ENCODE results near the gene SON.

DNA sequence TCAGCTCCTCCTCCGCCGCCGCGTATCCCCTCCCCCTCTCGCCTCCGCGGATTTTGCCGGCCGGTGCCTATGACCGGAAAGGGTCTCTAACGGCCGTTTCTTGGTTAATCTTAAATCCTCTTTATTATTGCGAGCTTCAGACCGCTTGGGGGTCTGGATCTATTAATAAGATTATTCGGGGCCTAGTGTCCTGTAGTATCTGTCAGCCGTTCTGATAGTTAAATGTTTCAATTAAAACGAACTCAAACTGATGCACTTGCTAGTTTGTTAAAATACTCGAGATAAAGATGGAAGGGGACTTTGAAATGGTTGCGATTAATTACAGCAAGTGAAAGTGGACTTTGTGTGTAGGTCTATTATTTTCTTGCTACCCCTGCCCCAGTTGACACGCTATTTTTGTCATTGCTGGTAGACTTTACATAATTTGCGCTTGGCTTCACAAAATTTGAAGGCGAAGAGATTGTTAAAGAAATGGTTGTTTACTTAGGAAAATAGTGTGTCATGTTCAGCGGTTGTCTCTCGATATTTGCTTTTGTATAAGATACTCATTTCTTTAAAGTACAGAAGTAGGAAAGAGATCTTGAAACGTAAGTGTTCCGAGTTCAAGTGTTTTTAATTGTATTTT, 779 bp downstream of the SON start:
- TF ChIP-seq POLR2AphosphoS5 (IDR thresholded peaks at IDR 0.05; ENCODE audit: low read depth, low read length): no peak
- TF ChIP-seq, protein P1, sequence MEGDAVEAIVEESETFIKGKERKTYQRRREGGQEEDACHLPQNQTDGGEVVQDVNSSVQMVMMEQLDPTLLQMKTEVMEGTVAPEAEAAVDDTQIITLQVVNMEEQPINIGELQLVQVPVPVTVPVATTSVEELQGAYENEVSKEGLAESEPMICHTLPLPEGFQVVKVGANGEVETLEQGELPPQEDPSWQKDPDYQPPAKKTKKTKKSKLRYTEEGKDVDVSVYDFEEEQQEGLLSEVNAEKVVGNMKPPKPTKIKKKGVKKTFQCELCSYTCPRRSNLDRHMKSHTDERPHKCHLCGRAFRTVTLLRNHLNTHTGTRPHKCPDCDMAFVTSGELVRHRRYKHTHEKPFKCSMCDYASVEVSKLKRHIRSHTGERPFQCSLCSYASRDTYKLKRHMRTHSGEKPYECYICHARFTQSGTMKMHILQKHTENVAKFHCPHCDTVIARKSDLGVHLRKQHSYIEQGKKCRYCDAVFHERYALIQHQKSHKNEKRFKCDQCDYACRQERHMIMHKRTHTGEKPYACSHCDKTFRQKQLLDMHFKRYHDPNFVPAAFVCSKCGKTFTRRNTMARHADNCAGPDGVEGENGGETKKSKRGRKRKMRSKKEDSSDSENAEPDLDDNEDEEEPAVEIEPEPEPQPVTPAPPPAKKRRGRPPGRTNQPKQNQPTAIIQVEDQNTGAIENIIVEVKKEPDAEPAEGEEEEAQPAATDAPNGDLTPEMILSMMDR (IDR thresholded peaks at IDR 0.05): no peak
- TF ChIP-seq, protein P2, sequence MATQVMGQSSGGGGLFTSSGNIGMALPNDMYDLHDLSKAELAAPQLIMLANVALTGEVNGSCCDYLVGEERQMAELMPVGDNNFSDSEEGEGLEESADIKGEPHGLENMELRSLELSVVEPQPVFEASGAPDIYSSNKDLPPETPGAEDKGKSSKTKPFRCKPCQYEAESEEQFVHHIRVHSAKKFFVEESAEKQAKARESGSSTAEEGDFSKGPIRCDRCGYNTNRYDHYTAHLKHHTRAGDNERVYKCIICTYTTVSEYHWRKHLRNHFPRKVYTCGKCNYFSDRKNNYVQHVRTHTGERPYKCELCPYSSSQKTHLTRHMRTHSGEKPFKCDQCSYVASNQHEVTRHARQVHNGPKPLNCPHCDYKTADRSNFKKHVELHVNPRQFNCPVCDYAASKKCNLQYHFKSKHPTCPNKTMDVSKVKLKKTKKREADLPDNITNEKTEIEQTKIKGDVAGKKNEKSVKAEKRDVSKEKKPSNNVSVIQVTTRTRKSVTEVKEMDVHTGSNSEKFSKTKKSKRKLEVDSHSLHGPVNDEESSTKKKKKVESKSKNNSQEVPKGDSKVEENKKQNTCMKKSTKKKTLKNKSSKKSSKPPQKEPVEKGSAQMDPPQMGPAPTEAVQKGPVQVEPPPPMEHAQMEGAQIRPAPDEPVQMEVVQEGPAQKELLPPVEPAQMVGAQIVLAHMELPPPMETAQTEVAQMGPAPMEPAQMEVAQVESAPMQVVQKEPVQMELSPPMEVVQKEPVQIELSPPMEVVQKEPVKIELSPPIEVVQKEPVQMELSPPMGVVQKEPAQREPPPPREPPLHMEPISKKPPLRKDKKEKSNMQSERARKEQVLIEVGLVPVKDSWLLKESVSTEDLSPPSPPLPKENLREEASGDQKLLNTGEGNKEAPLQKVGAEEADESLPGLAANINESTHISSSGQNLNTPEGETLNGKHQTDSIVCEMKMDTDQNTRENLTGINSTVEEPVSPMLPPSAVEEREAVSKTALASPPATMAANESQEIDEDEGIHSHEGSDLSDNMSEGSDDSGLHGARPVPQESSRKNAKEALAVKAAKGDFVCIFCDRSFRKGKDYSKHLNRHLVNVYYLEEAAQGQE (IDR thresholded peaks at IDR 0.05; ENCODE audit: insufficient read depth in 1 of 2, low read depth in 2 of 2, low read length in 1 of 2): no peak
- TF ChIP-seq SIN3A (IDR thresholded peaks at IDR 0.05; ENCODE audit: borderline replicate concordance, insufficient read depth, low read depth, low read length): no peak
